Peyer's patch (tissue), 4 donors: Measurements from ENCODE around the gene ARHGAP15. TPM values are rescaled to one million over a fixed set of nuclear protein-coding genes. Genes with fewer than 3 reads are reported as not detected.

Experiments used
- DNase-seq, 3 donors: peaks; one replicate each; pipeline ENCODE4 v3.0.0-alpha.2; 2017 to 2019
- H3K27ac ChIP-seq, 4 donors: fragments of 200-600 bp; sonication (generic); one replicate each; pipeline ENCODE4 v1.5.1; 2016 to 2019
- H3K27me3 ChIP-seq, 2 donors: fragments of 200-600 bp; sonication (generic); one replicate each; pipeline ENCODE4 v1.5.1; 2019
- H3K36me3 ChIP-seq, 3 donors: fragments of 200-600 bp; sonication (generic); one replicate each; pipeline ENCODE4 v1.5.1; 2016 to 2019
- H3K4me1 ChIP-seq, 4 donors: fragments of 200-600 bp; sonication (generic); one replicate each; pipeline ENCODE4 v1.5.1; 2016 to 2019
- H3K4me3 ChIP-seq, 4 donors: fragments of 200-600 bp; sonication (generic); 1 replicate in 3 of 4; 2 replicates in 1 of 4; pipeline ENCODE4 v1.5.1; 2016 to 2019; ENCODE audit warnings: mild to moderate bottlenecking in 1 of 4
- H3K9me3 ChIP-seq, 4 donors: fragments of 200-600 bp; sonication (generic); one replicate each; pipeline ENCODE4 v1.5.1; 2016 to 2019; ENCODE audit warnings: mild to moderate bottlenecking in 1 of 4
- POLR2A ChIP-seq, 2 donors: fragments of 450-650 bp; IDR thresholded peaks; one replicate each; pipeline ENCODE4 v1.5.1; 2017; ENCODE audit warnings: antibody characterized with exemption in 2 of 2, mild to moderate bottlenecking in 2 of 2, moderate library complexity in 2 of 2
- total RNA-seq, 4 donors: library from RNA; depleted of rRNA; stranded (reverse); fragments of >200 nt; gene quantifications; one replicate each; pipeline ENCODE4 v1.1.0, GENCODE V29; 2016
- TF ChIP-seq, protein P1 (sequence below), 6 experiments: fragments of 450-650 bp in 4 of 6; fragments of 200-600 bp in 2 of 6; sonication (generic) in 1 of 6; IDR thresholded peaks; one replicate each; pipeline ENCODE4 v1.5.1; 2017 to 2019; ENCODE audit warnings: antibody characterized with exemption in 6 of 6, mild to moderate bottlenecking in 3 of 6, moderate library complexity in 1 of 6

The ARHGAP15 gene
- total RNA-seq, 4 donors from 2014 or later = 6.7 to 203 (median 12.5) TPM

- H3K27ac ChIP-seq = no peak overlapping the region
These were observed 559.0 kb downstream of the ARHGAP15 start for GRCh38 chr2:143688248-143688647.

DNA sequence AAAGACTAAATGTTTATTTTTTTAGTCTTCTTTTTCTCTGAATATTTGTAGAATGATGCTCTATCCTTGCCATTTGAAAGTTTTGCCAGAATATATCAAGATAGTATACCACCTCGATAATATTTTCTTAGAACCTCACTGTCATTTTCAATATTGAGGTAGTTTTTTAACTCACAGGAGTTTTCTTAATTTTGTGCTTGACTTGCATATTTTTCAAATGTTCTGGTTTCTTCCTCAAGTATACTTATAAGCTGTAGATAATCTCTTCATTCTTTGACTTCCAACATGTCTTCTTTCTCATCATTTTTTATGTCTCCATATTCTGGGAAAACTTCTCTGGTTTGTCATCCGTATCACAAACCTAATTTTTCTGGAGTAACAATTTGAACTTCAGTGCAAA is 559.6 kb downstream of the ARHGAP15 start:
- Histone ChIP-seq H3K4me1 (no peaks in the 10 kb centered on the region), H3K4me3 (no peak overlapping the region), H3K36me3 (no peaks in the 10 kb centered on the region), H3K27me3 (no peaks in the 10 kb centered on the region), H3K9me3 (no peaks in the 10 kb centered on the region), H3K27ac (no peak overlapping the region)
- TF ChIP-seq POLR2A (IDR thresholded peaks at IDR 0.05) = no peak
- TF ChIP-seq, protein P1, sequence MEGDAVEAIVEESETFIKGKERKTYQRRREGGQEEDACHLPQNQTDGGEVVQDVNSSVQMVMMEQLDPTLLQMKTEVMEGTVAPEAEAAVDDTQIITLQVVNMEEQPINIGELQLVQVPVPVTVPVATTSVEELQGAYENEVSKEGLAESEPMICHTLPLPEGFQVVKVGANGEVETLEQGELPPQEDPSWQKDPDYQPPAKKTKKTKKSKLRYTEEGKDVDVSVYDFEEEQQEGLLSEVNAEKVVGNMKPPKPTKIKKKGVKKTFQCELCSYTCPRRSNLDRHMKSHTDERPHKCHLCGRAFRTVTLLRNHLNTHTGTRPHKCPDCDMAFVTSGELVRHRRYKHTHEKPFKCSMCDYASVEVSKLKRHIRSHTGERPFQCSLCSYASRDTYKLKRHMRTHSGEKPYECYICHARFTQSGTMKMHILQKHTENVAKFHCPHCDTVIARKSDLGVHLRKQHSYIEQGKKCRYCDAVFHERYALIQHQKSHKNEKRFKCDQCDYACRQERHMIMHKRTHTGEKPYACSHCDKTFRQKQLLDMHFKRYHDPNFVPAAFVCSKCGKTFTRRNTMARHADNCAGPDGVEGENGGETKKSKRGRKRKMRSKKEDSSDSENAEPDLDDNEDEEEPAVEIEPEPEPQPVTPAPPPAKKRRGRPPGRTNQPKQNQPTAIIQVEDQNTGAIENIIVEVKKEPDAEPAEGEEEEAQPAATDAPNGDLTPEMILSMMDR (IDR thresholded peaks at IDR 0.05) = no peak
- DNase-seq = no peak

More at GRCh38 chr2:143688248-143688647, 559.0 kb downstream of the ARHGAP15 start:
- Histone ChIP-seq H3K27me3 (no peaks in the 10 kb centered on the region), H3K4me1 (no peaks in the 10 kb centered on the region), H3K4me3 (no peak overlapping the region), H3K9me3 (no peaks in the 10 kb centered on the region), H3K36me3 (no peaks in the 10 kb centered on the region)
- TF ChIP-seq, protein P1 (IDR thresholded peaks at IDR 0.05) = no peak
- TF ChIP-seq POLR2A (IDR thresholded peaks at IDR 0.05) = no peak
- no peak for DNase-seq

GRCh38 chr2:143689541-143689940 is 560.3 kb downstream of the ARHGAP15 start:
- no peak for DNase-seq
- no peaks in the 10 kb centered on the region for H3K36me3 ChIP-seq
- TF ChIP-seq, protein P1 (IDR thresholded peaks at IDR 0.05) = no peak
- no peak for TF ChIP-seq POLR2A (IDR thresholded peaks at IDR 0.05)
- no peaks in the 10 kb centered on the region for H3K4me1 ChIP-seq
- H3K4me3 ChIP-seq = no peak overlapping the region
- no peaks in the 10 kb centered on the region for H3K27me3 ChIP-seq
- no peak overlapping the region for H3K27ac ChIP-seq
- no peaks in the 10 kb centered on the region for H3K9me3 ChIP-seq

GRCh38 chr2:143690235-143690634 is 561.0 kb downstream of the ARHGAP15 start:
- Histone ChIP-seq H3K36me3 (no peaks in the 10 kb centered on the region), H3K27ac (no peak overlapping the region), H3K27me3 (no peaks in the 10 kb centered on the region), H3K9me3 (no peaks in the 10 kb centered on the region), H3K4me3 (no peak overlapping the region), H3K4me1 (no peaks in the 10 kb centered on the region)
- TF ChIP-seq, protein P1 (IDR thresholded peaks at IDR 0.05) = no peak
- DNase-seq = no peak

DNA sequence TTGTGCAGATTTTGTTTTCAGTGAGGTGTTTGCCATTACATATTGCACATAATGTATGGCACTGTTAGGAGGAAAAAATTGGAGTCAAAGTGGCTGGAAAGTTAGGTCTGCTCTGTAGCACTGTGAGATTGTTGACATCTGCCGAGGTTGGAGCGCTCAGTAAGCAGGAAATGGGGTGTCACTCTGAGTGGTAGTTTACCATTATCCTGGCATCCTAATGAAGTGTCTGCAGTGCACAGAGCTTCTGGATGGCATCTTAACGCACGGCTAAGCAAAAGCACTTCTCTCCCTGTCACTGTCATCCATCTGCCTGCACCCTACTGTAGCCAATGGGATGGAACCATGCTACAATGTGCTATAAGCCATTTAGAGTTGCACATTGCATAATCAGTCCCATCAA is 561.9 kb downstream of the ARHGAP15 start:
- DNase-seq = no peak
- Histone ChIP-seq H3K27ac (peak overlapping the region in 1 of 4 donors; percentile 11), H3K4me3 (no peak overlapping the region), H3K27me3 (no peaks in the 10 kb centered on the region), H3K4me1 (no peaks in the 10 kb centered on the region), H3K36me3 (no peaks in the 10 kb centered on the region), H3K9me3 (no peaks in the 10 kb centered on the region)
- TF ChIP-seq, protein P1 (IDR thresholded peaks at IDR 0.05) = no peak
- TF ChIP-seq POLR2A (IDR thresholded peaks at IDR 0.05) = no peak

GRCh38 chr2:143692162-143692561 is 562.9 kb downstream of the ARHGAP15 start:
- H3K4me3 ChIP-seq = no peak overlapping the region
- no peaks in the 10 kb centered on the region for H3K9me3 ChIP-seq
- TF ChIP-seq, protein P1 (IDR thresholded peaks at IDR 0.05) = no peak
- no peak for TF ChIP-seq POLR2A (IDR thresholded peaks at IDR 0.05)
- no peak for DNase-seq
- no peaks in the 10 kb centered on the region for H3K36me3 ChIP-seq
- no peaks in the 10 kb centered on the region for H3K27me3 ChIP-seq
- H3K4me1 ChIP-seq = no peaks in the 10 kb centered on the region
- no peak overlapping the region for H3K27ac ChIP-seq
